Skin of body (tissue), 2 donors: ENCODE data around the gene AIG1. TPM values are rescaled to one million over a fixed set of nuclear protein-coding genes. Genes with fewer than 3 reads are reported as not detected.
"Not testable (repeated sequence)": the region's sequence is repeated elsewhere in the genome, so short reads cannot be mapped to it uniquely, and the experiment has no call there.

Source experiments
- DNase-seq: peaks from one replicate; lab custom pipeline; 2025; lab: John Stamatoyannopoulos, UW
- total RNA-seq: library from RNA; depleted of rRNA; stranded (reverse); fragments of >200 nt; gene quantifications from one replicate; pipeline ENCODE4 v1.2.3, GENCODE V29; 2014

The AIG1 gene
- total RNA-seq, 1 donor from 2014 or later, result 22.8 TPM

GRCh38 chr6:143163621-143164020 is 102.9 kb downstream of the AIG1 start:
- DNase-seq, result no peak

- DNase-seq, result no peak
Measured at GRCh38 chr6:143164565-143165105, 103.9 kb downstream of the AIG1 start.

GRCh38 chr6:143165315-143165855 is 104.7 kb downstream of the AIG1 start:
- DNase-seq, result no peak

- DNase-seq, result no peak
Measured at GRCh38 chr6:143166247-143166695, 105.6 kb downstream of the AIG1 start.

GRCh38 chr6:143167224-143167623 is 106.5 kb downstream of the AIG1 start:
- DNase-seq, result no peak

- not testable (repeated sequence) for DNase-seq
Measured at GRCh38 chr6:143168396-143168816, 107.7 kb downstream of the AIG1 start.

GRCh38 chr6:143169440-143169839 is 108.8 kb downstream of the AIG1 start:
- DNase-seq, result no peak

GRCh38 chr6:143174516-143174915 is 113.8 kb downstream of the AIG1 start:
- no peak for DNase-seq

- no peak for DNase-seq
Measured at GRCh38 chr6:143174951-143175350, 114.3 kb downstream of the AIG1 start.

GRCh38 chr6:143176090-143177021 is 115.7 kb downstream of the AIG1 start:
- DNase-seq, result no peak

- DNase-seq, result no peak
Measured at GRCh38 chr6:143177706-143178105, 117.0 kb downstream of the AIG1 start.

GRCh38 chr6:143179096-143179495 is 118.4 kb downstream of the AIG1 start:
- DNase-seq, result no peak

GRCh38 chr6:143179901-143180612 is 119.4 kb downstream of the AIG1 start:
- DNase-seq, result peak; percentile 37

- no peak for DNase-seq
Measured at GRCh38 chr6:143180826-143181225, 120.1 kb downstream of the AIG1 start.

- no peak for DNase-seq
Measured at GRCh38 chr6:143183666-143184065, 123.0 kb downstream of the AIG1 start.

GRCh38 chr6:143185288-143185687 is 124.6 kb downstream of the AIG1 start:
- no peak for DNase-seq

GRCh38 chr6:143187238-143187923 is 126.7 kb downstream of the AIG1 start:
- DNase-seq, result peak; percentile 91

GRCh38 chr6:143188292-143188691 is 127.6 kb downstream of the AIG1 start:
- no peak for DNase-seq

GRCh38 chr6:143191361-143191760 is 130.7 kb downstream of the AIG1 start:
- DNase-seq, result peak; percentile 11

GRCh38 chr6:143192766-143193165 is 132.1 kb downstream of the AIG1 start:
- DNase-seq, result no peak

GRCh38 chr6:143193571-143194094 is 132.9 kb downstream of the AIG1 start:
- DNase-seq, result no peak
